ENCODE data around the gene AHSA1.

The AHSA1 gene

GRCh38 chr14:77485256-77485655, 27.4 kb downstream of the AHSA1 start:
- no peak for DNase-seq

DNA sequence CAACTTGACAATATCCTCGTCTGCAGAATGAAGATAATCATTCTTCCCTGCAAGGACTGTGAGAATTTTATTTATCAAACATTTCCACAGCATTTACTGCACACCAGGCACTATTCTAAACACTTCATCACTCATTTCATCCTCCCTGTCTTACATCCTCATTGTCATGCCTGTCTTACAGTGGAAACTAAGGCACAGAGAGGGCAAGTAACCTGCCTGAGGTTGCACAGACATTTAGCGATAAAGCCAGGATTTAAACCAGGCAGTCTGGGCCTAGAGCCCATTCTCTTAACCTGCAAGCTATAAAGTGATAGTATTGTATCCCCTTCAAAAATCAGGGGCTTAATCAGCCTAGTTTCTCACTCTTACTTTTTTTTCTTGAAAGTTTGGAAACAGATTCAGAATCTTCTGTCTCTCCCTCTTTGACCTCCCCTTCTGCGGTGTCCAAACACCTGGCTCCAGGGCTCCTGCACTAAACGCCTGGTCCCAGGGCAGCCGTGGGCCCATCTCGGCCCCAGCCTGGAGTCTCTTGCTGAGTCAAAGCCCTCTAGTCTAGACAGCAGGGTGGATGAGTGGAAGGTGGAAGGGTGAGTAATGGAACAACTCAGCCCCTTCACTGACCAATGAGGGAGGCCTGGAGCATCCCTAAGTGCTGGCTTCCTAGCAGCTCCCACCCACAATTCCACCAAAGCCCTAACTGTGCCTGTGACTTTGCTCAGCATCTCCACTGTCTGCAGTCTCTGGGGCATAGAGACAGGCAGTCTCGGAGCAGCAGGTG, 28.2 kb downstream of the AHSA1 start:
- Mint-ChIP-seq H3K4me3 (no peak overlapping the region), H3K9me3 (no peaks in the 10 kb centered on the region), H3K27ac (no peak overlapping the region), H3K36me3 (no peaks in the 10 kb centered on the region), H3K27me3 (peaks cover 7% of the 10 kb centered on the region), H3K4me1 (no peaks in the 10 kb centered on the region)
- CTCF ChIA-PET = no interaction called here
- no peak for DNase-seq

More at GRCh38 chr14:77485256-77485655, 27.4 kb downstream of the AHSA1 start:
- H3K4me3 Mint-ChIP-seq = no peak overlapping the region
- no peaks in the 10 kb centered on the region for H3K36me3 Mint-ChIP-seq
- H3K4me1 Mint-ChIP-seq = no peaks in the 10 kb centered on the region
- no peaks in the 10 kb centered on the region for H3K9me3 Mint-ChIP-seq
- CTCF ChIA-PET = no interaction called here
- peaks cover 4% of the 10 kb centered on the region for H3K27me3 Mint-ChIP-seq
- no peak overlapping the region for H3K27ac Mint-ChIP-seq

- no peak overlapping the region for H3K4me3 Mint-ChIP-seq
- peaks cover 8% of the 10 kb centered on the region for H3K27me3 Mint-ChIP-seq
- CTCF ChIA-PET = interaction anchor here (1.2 kb wide), 1 partner anchor 10 kb away, joined by 3 read pairs; no protein-coding TSS in a partner anchor
- no peaks in the 10 kb centered on the region for H3K36me3 Mint-ChIP-seq
- no peaks in the 10 kb centered on the region for H3K9me3 Mint-ChIP-seq
- H3K4me1 Mint-ChIP-seq = no peaks in the 10 kb centered on the region
- H3K27ac Mint-ChIP-seq = no peak overlapping the region
- DNase-seq = no peak
Observed at GRCh38 chr14:77488558-77488957, 30.7 kb downstream of the AHSA1 start.

GRCh38 chr14:77489041-77489440, 31.1 kb downstream of the AHSA1 start:
- Mint-ChIP-seq H3K36me3 (no peaks in the 10 kb centered on the region), H3K4me3 (no peak overlapping the region), H3K9me3 (no peaks in the 10 kb centered on the region), H3K4me1 (no peaks in the 10 kb centered on the region), H3K27ac (no peak overlapping the region), H3K27me3 (peaks cover 11% of the 10 kb centered on the region)
- CTCF ChIA-PET = interaction anchor here (1.2 kb wide), 1 partner anchor 11 kb away, joined by 3 read pairs; no protein-coding TSS in a partner anchor
- DNase-seq = no peak

DNA sequence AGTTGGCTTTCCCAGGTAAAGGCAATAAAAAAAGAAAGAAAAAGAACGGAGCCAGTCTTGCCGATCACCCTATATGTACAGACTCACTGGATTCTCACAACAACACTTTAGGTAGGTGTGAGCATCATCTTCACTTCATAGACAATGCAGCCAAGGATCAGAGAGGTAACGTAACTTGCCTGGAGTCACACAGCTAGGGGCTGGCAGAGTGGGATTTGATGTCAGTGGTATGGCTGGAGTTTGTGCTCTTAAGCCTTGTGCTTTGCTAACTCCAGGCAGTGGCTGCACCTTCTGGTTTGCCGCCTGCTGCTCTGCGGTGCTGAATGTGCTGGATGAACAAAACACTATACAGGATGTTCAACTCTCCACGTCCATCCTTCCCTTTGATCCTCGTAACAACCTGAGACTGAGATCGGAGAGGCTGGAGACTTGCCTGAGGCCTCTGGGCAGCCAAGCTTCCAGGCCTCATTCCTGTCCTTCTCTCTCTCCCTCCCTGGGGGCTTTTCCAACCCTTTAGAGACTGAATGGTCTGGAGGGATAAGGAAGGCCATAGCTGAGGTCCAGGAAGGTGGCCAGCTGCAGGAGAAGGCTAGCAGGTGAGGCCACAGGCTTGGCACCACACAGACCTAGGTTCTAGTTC, 32.6 kb downstream of the AHSA1 start:
- Mint-ChIP-seq H3K36me3 (no peaks in the 10 kb centered on the region), H3K9me3 (no peaks in the 10 kb centered on the region), H3K27ac (no peak overlapping the region), H3K27me3 (peaks cover 9% of the 10 kb centered on the region), H3K4me1 (no peaks in the 10 kb centered on the region), H3K4me3 (no peak overlapping the region)
- CTCF ChIA-PET = no interaction called here
- DNase-seq = no peak

DNA sequence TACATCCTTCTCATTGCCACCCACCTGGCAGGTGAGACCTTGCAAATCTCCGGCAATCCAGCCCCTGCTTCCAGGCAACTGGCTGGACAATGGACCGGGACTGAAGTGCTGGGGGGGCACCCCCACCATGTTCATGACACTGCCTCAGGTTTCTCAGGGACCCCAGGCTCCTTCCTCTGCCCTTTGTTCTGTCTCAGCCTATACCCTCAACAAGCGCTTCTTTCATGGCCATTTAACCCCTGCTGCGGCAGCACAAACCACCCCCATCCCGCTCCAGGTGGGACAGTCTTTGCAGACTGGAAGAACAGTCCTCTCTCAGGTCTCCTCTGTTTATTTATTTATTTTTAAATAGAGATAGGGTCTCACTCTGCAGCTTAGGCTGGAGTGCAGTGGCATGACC, 33.2 kb downstream of the AHSA1 start:
- Mint-ChIP-seq H3K36me3 (no peaks in the 10 kb centered on the region), H3K4me1 (no peaks in the 10 kb centered on the region), H3K4me3 (no peak overlapping the region), H3K27me3 (peaks cover 15% of the 10 kb centered on the region), H3K9me3 (no peaks in the 10 kb centered on the region), H3K27ac (no peak overlapping the region)
- CTCF ChIA-PET = interaction anchor here (0.6 kb wide), 1 partner anchor 580 kb away, joined by 3 read pairs; no protein-coding TSS in a partner anchor
- DNase-seq = no peak

DNA sequence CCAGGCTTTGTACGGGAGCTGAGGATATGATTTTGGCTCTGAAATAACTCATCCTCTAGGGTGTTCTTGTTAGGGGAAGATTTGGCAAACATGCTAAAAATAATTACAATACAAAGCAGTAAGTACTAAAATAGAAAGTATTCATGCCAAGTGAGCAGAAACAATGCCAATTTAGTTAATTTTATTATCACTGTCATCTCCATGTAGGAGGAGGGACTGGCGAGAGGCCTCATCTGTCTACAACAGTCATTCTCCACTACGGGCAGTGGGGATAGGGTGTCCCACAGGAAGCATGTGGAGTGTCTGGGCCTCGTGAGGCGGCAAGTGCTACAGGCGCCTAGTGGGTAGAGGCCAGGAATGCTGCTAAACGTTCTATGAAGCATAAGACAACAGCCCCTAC, 37.4 kb downstream of the AHSA1 start:
- CTCF ChIA-PET = no interaction called here
- no peaks in the 10 kb centered on the region for H3K9me3 Mint-ChIP-seq
- H3K27ac Mint-ChIP-seq = no peak overlapping the region
- H3K4me3 Mint-ChIP-seq = no peak overlapping the region
- no peak for DNase-seq
- H3K27me3 Mint-ChIP-seq = peaks cover 58% of the 10 kb centered on the region
- no peaks in the 10 kb centered on the region for H3K36me3 Mint-ChIP-seq
- peaks cover 7% of the 10 kb centered on the region for H3K4me1 Mint-ChIP-seq

DNA sequence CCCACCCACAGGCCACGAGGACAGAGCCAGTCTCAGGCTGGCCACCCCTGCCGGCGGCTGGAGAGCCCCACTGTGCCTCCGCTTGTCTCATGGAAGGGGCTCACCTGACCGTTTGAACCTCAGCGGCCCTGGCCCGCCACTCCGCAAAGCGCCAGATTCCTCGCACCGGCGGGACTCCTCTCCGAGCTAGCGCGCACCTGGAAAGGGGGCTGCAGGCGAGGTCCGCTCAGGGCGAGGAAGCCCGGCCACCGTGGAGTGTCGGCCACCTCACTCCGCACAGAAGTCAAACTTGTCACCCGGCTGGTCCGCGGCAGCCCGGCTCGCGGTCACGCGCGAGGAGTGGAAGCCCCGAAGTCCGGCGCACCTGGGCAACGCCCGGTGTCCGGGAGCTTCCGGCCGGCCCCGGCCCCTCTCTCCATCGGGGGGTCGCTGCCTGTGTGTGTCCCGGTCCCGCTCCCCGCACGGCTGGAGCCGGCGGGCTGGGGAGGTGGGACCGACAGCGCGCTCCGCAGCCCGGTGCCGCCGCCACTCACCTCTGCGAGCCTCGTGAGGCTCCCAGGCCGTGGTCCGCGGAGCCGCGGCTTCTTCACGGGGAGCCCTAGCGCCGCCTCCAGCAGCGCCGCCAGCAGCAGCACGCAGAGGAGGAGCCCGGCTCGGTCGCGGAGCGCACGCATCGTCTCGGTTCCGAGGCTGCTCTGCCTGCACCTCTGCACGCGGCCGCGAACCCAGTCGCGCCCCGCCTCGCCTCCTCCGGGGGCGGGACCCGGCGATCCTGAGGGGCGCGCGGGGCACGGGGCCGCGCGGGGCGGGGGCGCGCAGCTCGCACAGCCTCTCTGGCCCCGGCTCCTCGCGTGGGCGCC, 40.5 kb downstream of the AHSA1 start, which contains the start of gene ISM2:
Gene ISM2 (minus strand): TSS at position 697 of the 860 bp plus-strand sequence. CDS start 23 bp downstream, at position 674.
- Mint-ChIP-seq H3K4me3 (peak within 1 kb of the TSS; percentile 63), H3K36me3 (no peaks in the 10 kb centered on the region), H3K9me3 (peaks cover 3% of the 10 kb centered on the region), H3K27me3 (peaks cover 73% of the 10 kb centered on the region), H3K4me1 (peaks cover 7% of the 10 kb centered on the region), H3K27ac (no peak within 1 kb of the TSS)
- DNase-seq = peak; percentile 72
- CTCF ChIA-PET = no interaction called here

DNA sequence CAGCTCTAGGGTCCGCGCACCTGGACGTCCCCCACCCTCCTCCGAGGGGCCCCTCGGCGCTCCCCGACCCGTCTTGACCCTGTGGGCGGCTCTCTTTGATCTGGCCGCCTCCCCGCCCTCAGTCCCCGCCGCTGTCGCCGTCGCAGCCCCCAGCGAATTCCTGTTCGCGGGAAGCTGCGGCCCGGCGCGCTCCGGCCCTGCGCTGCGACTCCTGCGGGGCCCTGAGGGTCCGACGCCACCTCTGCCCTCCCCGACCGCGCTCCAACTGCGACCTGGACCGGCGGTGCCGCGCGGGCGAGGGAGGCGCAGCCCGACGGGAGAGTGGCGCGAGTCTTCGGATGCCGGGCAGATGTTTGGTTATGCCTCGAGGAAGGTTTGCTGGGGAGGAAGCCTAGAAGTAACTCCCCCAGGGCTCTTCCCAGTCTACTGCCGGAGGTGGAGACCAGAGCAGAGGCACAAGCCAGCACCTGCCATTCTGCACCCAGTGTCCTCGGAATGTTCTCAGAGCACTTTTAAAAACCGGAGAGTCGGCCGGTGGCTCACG, 41.2 kb downstream of the AHSA1 start:
- Mint-ChIP-seq H3K4me1 (peaks cover 7% of the 10 kb centered on the region), H3K4me3 (peak overlapping the region; percentile 47), H3K27ac (no peak overlapping the region), H3K36me3 (no peaks in the 10 kb centered on the region), H3K27me3 (peaks cover 68% of the 10 kb centered on the region), H3K9me3 (peaks cover 3% of the 10 kb centered on the region)
- no peak for DNase-seq
- CTCF ChIA-PET = no interaction called here

GRCh38 chr14:77502109-77502782, 44.4 kb downstream of the AHSA1 start:
- DNase-seq = no peak
- CTCF ChIA-PET = no interaction called here
- H3K27me3 Mint-ChIP-seq = peaks cover 49% of the 10 kb centered on the region
- no peak overlapping the region for H3K4me3 Mint-ChIP-seq
- H3K27ac Mint-ChIP-seq = no peak overlapping the region
- H3K4me1 Mint-ChIP-seq = peaks cover 7% of the 10 kb centered on the region
- H3K9me3 Mint-ChIP-seq = peaks cover 3% of the 10 kb centered on the region
- peaks cover 13% of the 10 kb centered on the region for H3K36me3 Mint-ChIP-seq

- CTCF ChIA-PET = no interaction called here
- Mint-ChIP-seq H3K27me3 (peaks cover 40% of the 10 kb centered on the region), H3K27ac (no peak overlapping the region), H3K9me3 (peaks cover 3% of the 10 kb centered on the region), H3K4me3 (no peak overlapping the region), H3K4me1 (peaks cover 2% of the 10 kb centered on the region), H3K36me3 (peaks cover 18% of the 10 kb centered on the region)
- no peak for DNase-seq
Observed at GRCh38 chr14:77503138-77503537, 45.2 kb downstream of the AHSA1 start.

- no peak overlapping the region for H3K27ac Mint-ChIP-seq
- peaks cover 21% of the 10 kb centered on the region for H3K27me3 Mint-ChIP-seq
- H3K4me1 Mint-ChIP-seq = no peaks in the 10 kb centered on the region
Observed at GRCh38 chr14:77505031-77505430, 47.1 kb downstream of the AHSA1 start.

GRCh38 chr14:77507762-77508161, 49.9 kb downstream of the AHSA1 start:
- CTCF ChIA-PET = no interaction called here
- H3K27me3 Mint-ChIP-seq = no peaks in the 10 kb centered on the region
- H3K36me3 Mint-ChIP-seq = peaks cover 42% of the 10 kb centered on the region
- peaks cover 3% of the 10 kb centered on the region for H3K9me3 Mint-ChIP-seq
- H3K27ac Mint-ChIP-seq = no peak overlapping the region
- DNase-seq = no peak
- H3K4me3 Mint-ChIP-seq = no peak overlapping the region
- H3K4me1 Mint-ChIP-seq = no peaks in the 10 kb centered on the region

More at GRCh38 chr14:77505031-77505430, 47.1 kb downstream of the AHSA1 start:
- DNase-seq = no peak
- H3K36me3 Mint-ChIP-seq = peaks cover 28% of the 10 kb centered on the region
- no peak overlapping the region for H3K4me3 Mint-ChIP-seq
- CTCF ChIA-PET = no interaction called here
- peaks cover 3% of the 10 kb centered on the region for H3K9me3 Mint-ChIP-seq
